Fibroblast of mammary gland (primary cell): ENCODE data around the gene ZNF556.

ENCODE experiments used
- DNase-seq: peaks from one replicate; pipeline ENCODE4 v3.0.0-alpha.2; 2010; ENCODE audit warnings: low read depth
- H3K4me3 ChIP-seq: 2 replicates; pipeline ENCODE4 v1.5.1; 2011; ENCODE audit warnings: low read depth, mild to moderate bottlenecking, low read length, moderate library complexity; ENCODE audit not compliant: control insufficient read depth
- TF ChIP-seq, protein P1 (sequence below): conservative IDR thresholded peaks from 2 replicates; pipeline ENCODE4 v1.5.1; 2011; ENCODE audit warnings: low read depth, low read length, inconsistent platforms; ENCODE audit not compliant: control insufficient read depth, insufficient read depth

Gene ZNF556

DNA sequence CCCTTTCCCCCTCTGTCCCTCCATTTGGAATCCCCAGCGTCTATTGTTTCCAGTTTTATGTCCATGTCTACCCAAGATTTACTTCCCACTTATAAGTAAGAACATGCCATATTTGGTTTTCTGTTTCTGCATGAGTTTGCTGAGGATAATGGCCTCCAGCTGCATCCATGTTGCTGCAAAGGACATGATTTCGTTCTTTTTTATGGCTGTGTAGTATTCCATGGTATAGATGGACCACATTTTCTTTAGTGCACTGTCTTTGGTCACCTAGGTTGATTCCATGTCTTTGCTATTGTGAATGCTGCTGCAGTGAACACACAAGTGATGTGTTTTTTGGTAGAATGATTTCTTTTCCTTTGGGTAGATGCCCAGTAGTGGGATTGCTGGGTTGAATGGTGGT is 22.0 kb upstream of the ZNF556 start:
- DNase-seq = no peak
- TF ChIP-seq, protein P1, sequence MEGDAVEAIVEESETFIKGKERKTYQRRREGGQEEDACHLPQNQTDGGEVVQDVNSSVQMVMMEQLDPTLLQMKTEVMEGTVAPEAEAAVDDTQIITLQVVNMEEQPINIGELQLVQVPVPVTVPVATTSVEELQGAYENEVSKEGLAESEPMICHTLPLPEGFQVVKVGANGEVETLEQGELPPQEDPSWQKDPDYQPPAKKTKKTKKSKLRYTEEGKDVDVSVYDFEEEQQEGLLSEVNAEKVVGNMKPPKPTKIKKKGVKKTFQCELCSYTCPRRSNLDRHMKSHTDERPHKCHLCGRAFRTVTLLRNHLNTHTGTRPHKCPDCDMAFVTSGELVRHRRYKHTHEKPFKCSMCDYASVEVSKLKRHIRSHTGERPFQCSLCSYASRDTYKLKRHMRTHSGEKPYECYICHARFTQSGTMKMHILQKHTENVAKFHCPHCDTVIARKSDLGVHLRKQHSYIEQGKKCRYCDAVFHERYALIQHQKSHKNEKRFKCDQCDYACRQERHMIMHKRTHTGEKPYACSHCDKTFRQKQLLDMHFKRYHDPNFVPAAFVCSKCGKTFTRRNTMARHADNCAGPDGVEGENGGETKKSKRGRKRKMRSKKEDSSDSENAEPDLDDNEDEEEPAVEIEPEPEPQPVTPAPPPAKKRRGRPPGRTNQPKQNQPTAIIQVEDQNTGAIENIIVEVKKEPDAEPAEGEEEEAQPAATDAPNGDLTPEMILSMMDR = no peak
- H3K4me3 ChIP-seq = no peak overlapping the region

DNA sequence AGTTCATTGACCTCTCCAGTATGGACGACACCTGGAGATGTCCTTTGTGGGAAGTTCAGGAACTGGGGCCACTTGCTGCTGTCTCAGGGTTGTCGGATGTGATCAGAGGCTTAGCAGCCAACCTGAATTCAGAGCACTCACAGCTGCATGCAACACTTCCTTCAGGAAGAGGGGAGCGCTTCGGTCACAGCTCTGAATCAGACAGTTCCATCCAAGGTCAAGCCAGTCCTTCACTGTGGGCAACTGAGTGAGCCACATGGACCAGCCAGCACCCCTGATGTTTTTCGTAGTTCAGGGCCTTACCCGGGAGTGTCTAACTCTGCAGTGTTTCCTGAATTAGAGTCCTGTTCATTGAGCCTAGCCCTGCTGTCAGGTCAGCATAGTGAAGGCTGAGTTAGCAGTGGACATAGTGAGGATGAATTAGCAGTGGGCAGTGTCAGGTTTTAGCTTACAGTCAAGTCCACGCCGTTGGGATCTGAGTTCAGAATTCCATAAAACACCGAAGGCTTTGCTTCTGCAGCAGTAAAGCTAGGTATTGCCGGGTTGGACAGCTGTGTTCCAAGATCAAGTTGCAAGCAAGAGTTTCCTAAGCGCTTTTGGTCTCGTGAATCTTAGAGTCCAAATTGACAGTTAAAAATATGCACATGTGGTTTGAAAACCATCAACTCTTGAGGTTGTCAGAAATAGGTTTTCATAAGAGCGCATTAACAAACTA is 20.8 kb upstream of the ZNF556 start:
- DNase-seq = no peak
- no peak overlapping the region for H3K4me3 ChIP-seq
- TF ChIP-seq, protein P1 = no peak

DNA sequence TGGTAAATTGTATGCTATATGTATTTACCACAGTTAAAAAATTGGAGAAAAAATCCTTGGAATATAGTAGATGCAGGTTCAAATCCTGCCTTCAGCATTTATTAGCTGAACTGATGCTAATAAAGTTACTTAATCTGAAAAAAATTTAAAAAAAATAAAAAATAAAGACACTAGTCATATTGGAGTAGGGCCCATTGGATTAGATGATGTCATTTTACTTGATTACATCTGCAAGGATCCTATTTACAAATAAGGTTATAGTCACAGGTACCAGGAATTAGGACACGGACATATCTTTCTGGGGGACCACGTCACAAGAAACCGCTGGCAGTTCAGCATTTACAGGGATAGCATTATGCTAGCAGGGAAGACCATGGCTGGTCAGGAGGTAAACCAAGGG is 19.6 kb upstream of the ZNF556 start:
- no peak overlapping the region for H3K4me3 ChIP-seq
- TF ChIP-seq, protein P1 = no peak
- no peak for DNase-seq

DNA sequence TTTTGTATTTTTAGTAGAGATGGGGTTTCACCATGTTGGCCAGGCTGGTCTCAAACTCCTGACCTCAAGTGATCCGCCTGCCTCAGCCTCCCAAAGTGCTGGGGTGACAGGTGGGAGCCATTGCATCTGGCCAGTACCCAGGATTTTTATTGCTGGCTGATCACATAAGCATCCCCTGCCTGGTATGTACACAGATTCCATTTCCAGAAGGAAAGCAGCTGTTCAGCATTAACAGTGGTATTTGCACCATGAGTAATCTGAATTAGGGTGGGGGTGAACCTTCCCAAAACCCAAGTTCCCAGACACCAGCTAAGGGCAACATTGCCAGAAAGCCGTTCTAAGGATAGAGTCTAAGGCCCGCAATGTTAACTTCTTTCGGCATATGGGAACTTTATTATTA is 18.5 kb upstream of the ZNF556 start:
- DNase-seq = no peak
- no peak overlapping the region for H3K4me3 ChIP-seq
- TF ChIP-seq, protein P1 = no peak

DNA sequence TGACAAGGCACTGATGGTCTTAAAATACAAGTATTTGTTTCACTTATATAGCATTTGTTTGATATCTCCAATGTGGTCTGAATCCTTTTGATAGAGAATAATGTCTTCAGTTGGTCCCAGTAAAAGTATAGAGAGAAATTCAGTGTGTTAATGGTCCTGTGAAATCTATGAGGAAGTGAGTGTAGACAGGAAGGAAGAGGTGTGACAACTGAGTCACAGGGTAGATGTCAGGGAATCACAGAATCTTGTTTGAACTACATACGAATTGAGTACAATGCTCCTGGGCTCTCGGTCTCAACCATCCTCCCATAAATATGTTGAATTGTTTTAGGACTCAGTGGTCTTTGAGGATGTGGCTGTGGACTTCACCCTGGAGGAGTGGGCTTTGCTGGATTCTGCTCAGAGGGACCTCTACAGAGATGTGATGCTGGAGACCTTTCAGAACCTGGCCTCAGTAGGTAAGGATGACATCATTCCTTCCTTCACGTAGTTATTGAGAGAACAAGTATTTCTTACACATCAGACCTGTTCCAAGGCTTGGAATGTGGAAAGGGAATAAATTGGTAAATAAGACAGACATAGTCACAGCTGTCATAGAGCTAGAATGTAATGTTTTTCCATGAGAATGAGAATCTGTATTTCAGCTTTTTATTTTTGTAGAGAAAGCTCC is 16.7 kb upstream of the ZNF556 start:
- no peak overlapping the region for H3K4me3 ChIP-seq
- TF ChIP-seq, protein P1 = no peak
- no peak for DNase-seq

DNA sequence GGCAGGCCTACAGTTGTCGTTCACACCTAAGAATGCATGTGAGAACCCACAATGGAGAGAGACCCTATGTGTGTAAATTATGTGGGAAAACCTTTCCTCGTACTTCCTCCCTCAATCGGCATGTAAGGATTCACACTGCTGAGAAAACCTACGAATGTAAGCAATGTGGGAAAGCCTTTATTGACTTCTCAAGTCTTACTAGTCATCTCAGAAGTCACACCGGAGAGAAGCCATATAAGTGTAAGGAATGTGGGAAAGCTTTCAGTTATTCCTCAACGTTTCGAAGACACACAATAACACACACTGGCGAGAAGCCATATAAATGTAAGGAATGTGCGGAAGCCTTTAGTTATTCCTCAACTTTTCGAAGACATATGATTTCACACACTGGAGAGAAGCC is 14.5 kb upstream of the ZNF556 start:
- DNase-seq = no peak
- TF ChIP-seq, protein P1 = no peak
- no peak overlapping the region for H3K4me3 ChIP-seq
